Retinal pigment epithelial cell (primary cell): ENCODE results near the gene UST.

ENCODE experiments used
- DNase-seq: peaks from one replicate; pipeline ENCODE4 v3.0.0-alpha.2; 2010; ENCODE audit warnings: low read depth
- H3K4me3 ChIP-seq: 2 replicates; pipeline ENCODE4 v1.5.1; 2011; ENCODE audit warnings: mild to moderate bottlenecking, low read length, control low read depth, moderate library complexity
- CTCF ChIP-seq: conservative IDR thresholded peaks from 2 replicates; pipeline ENCODE4 v1.5.1; 2011; ENCODE audit warnings: low read depth, low read length, control low read depth, inconsistent platforms

UST gene

GRCh38 chr6:148791372-148791771 is 44.5 kb downstream of the UST start:
- DNase-seq, result no peak
- TF ChIP-seq CTCF, result no peak
- no peak overlapping the region for H3K4me3 ChIP-seq

GRCh38 chr6:148793721-148794120 is 46.9 kb downstream of the UST start:
- no peak overlapping the region for H3K4me3 ChIP-seq
- DNase-seq, result no peak
- no peak for TF ChIP-seq CTCF

GRCh38 chr6:148794797-148795196 is 48.0 kb downstream of the UST start:
- no peak overlapping the region for H3K4me3 ChIP-seq
- no peak for TF ChIP-seq CTCF
- DNase-seq, result no peak

- TF ChIP-seq CTCF, result no peak
Observed at GRCh38 chr6:148795563-148795962, 48.7 kb downstream of the UST start.

GRCh38 chr6:148799647-148800046 is 52.8 kb downstream of the UST start:
- DNase-seq, result no peak
- no peak overlapping the region for H3K4me3 ChIP-seq
- TF ChIP-seq CTCF, result no peak

More at GRCh38 chr6:148795563-148795962, 48.7 kb downstream of the UST start:
- no peak overlapping the region for H3K4me3 ChIP-seq
- DNase-seq, result no peak

- DNase-seq, result no peak
- TF ChIP-seq CTCF, result no peak
- no peak overlapping the region for H3K4me3 ChIP-seq
Observed at GRCh38 chr6:148800536-148800935, 53.7 kb downstream of the UST start.

- DNase-seq, result no peak
- TF ChIP-seq CTCF, result no peak
Observed at GRCh38 chr6:148803979-148804378, 57.1 kb downstream of the UST start.

More at GRCh38 chr6:148803979-148804378, 57.1 kb downstream of the UST start:
- no peak overlapping the region for H3K4me3 ChIP-seq
